PC-3 (cell line): Measurements from ENCODE around the gene MLPH. TPM values are rescaled to one million over a fixed set of nuclear protein-coding genes. Genes with fewer than 3 reads are reported as not detected.

Experiments
- ATAC-seq: fragments of 200-7000 bp; cut with Tn5 transposase; 2 replicates; pipeline ENCODE4 v1.9.1; 2020; ENCODE audit warnings: mild to moderate bottlenecking, moderate library complexity
- BruUV-seq: library from RNA; stranded (reverse); fragments of 400-500 nt; replicated peaks from 2 replicates; lab custom pipeline; 2021; lab: Mats Ljungman, UMichigan
- CTCF ChIA-PET: fragments of 300-600 bp; sonication (Branson Sonifier 250); formaldehyde crosslinking; loops from one replicate; lab custom pipeline; 2022; ENCODE audit warnings: antibody characterized with exemption; lab: Charles Lee
- POLR2A ChIA-PET: fragments of 300-600 bp; sonication (Branson Sonifier 250); formaldehyde crosslinking; loops from one replicate; lab custom pipeline; 2022; ENCODE audit warnings: antibody characterized with exemption; ENCODE audit not compliant: unreplicated experiment; lab: Charles Lee
- DNase-seq: peaks from one replicate; pipeline ENCODE4 v3.0.0-alpha.2; 2015
- H2AFZ ChIP-seq: fragments of 300-600 bp; sonication (generic); 2 replicates; pipeline ENCODE4 v1.6.0; 2016; ENCODE audit warnings: antibody characterized with exemption, low read length
- H3F3A ChIP-seq: fragments of 300-600 bp; sonication (generic); one replicate; pipeline ENCODE4 v1.6.0; 2017; ENCODE audit warnings: antibody characterized with exemption, low read length, control low read depth, mild to moderate bottlenecking; ENCODE audit not compliant: unreplicated experiment
- H3K27ac ChIP-seq: fragments of 300-600 bp; sonication (generic); 2 replicates; pipeline ENCODE4 v1.5.1; 2016; ENCODE audit warnings: mild to moderate bottlenecking, low read length
- H3K27me3 ChIP-seq: fragments of 300-600 bp; sonication (generic); 2 replicates; pipeline ENCODE4 v1.6.1; 2016; ENCODE audit warnings: low read length, mixed read lengths
- H3K36me3 ChIP-seq: fragments of 300-600 bp; sonication (generic); 2 replicates; pipeline ENCODE4 v1.6.1; 2016; ENCODE audit warnings: low read depth, mixed run types, low read length, mixed read lengths
- H3K4me1 ChIP-seq: fragments of 300-600 bp; sonication (generic); 2 replicates; pipeline ENCODE4 v1.5.1; 2016; ENCODE audit warnings: low read length; ENCODE audit not compliant: insufficient read depth
- H3K4me2 ChIP-seq: fragments of 300-600 bp; sonication (generic); 2 replicates; pipeline ENCODE4 v1.6.0; 2016; ENCODE audit warnings: low read length
- H3K4me3 ChIP-seq: fragments of 300-600 bp; sonication (generic); 2 replicates; pipeline ENCODE4 v1.5.1; 2016; ENCODE audit warnings: mild to moderate bottlenecking, low read length, mixed read lengths
- H3K79me2 ChIP-seq: fragments of 300-600 bp; sonication (generic); 2 replicates; pipeline ENCODE4 v1.6.1; 2017; ENCODE audit warnings: low read length, mixed read lengths
- H3K9ac ChIP-seq: fragments of 300-600 bp; sonication (generic); 2 replicates; pipeline ENCODE4 v1.6.0; 2016; ENCODE audit warnings: mild to moderate bottlenecking, low read length
- H3K9me2 ChIP-seq: fragments of 300-600 bp; sonication (generic); replicated peaks from 2 replicates; pipeline ENCODE4 v1.6.1; 2016; ENCODE audit warnings: mixed run types, low read length, mixed read lengths
- H3K9me3 ChIP-seq: fragments of 300-600 bp; sonication (generic); 2 replicates; pipeline ENCODE4 v1.6.1; 2016; ENCODE audit warnings: low read length, mixed read lengths
- H4K20me1 ChIP-seq: fragments of 300-600 bp; sonication (generic); 2 replicates; pipeline ENCODE4 v1.6.1; 2016; ENCODE audit warnings: low read length, mixed read lengths
- CTCF ChIP-seq: fragments of 300-600 bp; sonication (generic); conservative IDR thresholded peaks from 2 replicates; pipeline ENCODE4 v1.5.1; 2017; ENCODE audit warnings: antibody characterized with exemption, low read depth, mild to moderate bottlenecking, low read length
- EZH2 ChIP-seq: fragments of 300-600 bp; sonication (generic); IDR thresholded peaks from one replicate; pipeline ENCODE4 v1.6.1; 2017; ENCODE audit warnings: antibody characterized with exemption, mild to moderate bottlenecking, low read length; ENCODE audit not compliant: unreplicated experiment
- EZH2phosphoT487 ChIP-seq: fragments of 300-600 bp; sonication (generic); IDR thresholded peaks from 2 replicates; pipeline ENCODE4 v1.6.1; 2018; ENCODE audit warnings: mild to moderate bottlenecking, antibody characterized with exemption, low read length, borderline replicate concordance
- intact Hi-C: fragments of 100-400 bp; cut with micrococcal nuclease; formaldehyde crosslinking; loops from 2 replicates; pipeline ENCODE4 v1.9.0; 2023
- total RNA-seq: library from RNA; depleted of rRNA; stranded (reverse); fragments of >200 nt; gene quantifications from 2 replicates; pipeline ENCODE4 v1.2.3, GENCODE V29; 2014

Gene MLPH
- total RNA-seq, 1 experiment from 2014 or later: 201 TPM

GRCh38 chr2:237577458-237577857 is 90.4 kb downstream of the MLPH start:
- no peaks in the 10 kb centered on the region for H3K9me3 ChIP-seq
- intact Hi-C loops: no loop called here
- POLR2A ChIA-PET: no interaction called here
- no peaks in the 10 kb centered on the region for H3K36me3 ChIP-seq
- H3K27ac ChIP-seq: no peak overlapping the region
- DNase-seq: no peak
- ATAC-seq: no peak
- H3K27me3 ChIP-seq: no peaks in the 10 kb centered on the region
- H3K9me2 ChIP-seq: no peaks in the 10 kb centered on the region
- no peaks in the 10 kb centered on the region for H4K20me1 ChIP-seq
- H3K9ac ChIP-seq: no peak overlapping the region
- H3F3A ChIP-seq: no peaks in the 10 kb centered on the region
- BruUV-seq: no TSS peak
- TF ChIP-seq EZH2: no peak
- TF ChIP-seq EZH2phosphoT487: no peak
- no peak overlapping the region for H3K4me3 ChIP-seq
- no peak overlapping the region for H3K4me2 ChIP-seq
- no peak overlapping the region for H2AFZ ChIP-seq
- H3K4me1 ChIP-seq: peaks cover 20% of the 10 kb centered on the region
- 0 out of 2 replicates have a peak, but pooled peaks cover 3% of the 10 kb centered on the region for H3K79me2 ChIP-seq
- CTCF ChIA-PET: interaction anchor here (0.7 kb wide), 1 partner anchor 31 kb away, joined by 3 read pairs; no protein-coding TSS in a partner anchor

GRCh38 chr2:237577956-237578870 is 91.2 kb downstream of the MLPH start:
- no peaks in the 10 kb centered on the region for H3K9me2 ChIP-seq
- intact Hi-C loops: no loop called here
- H3K9ac ChIP-seq: no peak overlapping the region
- peaks cover 19% of the 10 kb centered on the region for H3K4me1 ChIP-seq
- no peaks in the 10 kb centered on the region for H3K36me3 ChIP-seq
- no TSS peak for BruUV-seq
- H2AFZ ChIP-seq: no peak overlapping the region
- H3K79me2 ChIP-seq: 0 out of 2 replicates have a peak, but pooled peaks cover 3% of the 10 kb centered on the region
- H3F3A ChIP-seq: no peaks in the 10 kb centered on the region
- no peak for ATAC-seq
- TF ChIP-seq EZH2 (no peak), EZH2phosphoT487 (no peak), CTCF (no peak)
- ChIA-PET POLR2A (no interaction called here), CTCF (no interaction called here)
- no peak overlapping the region for H3K4me3 ChIP-seq
- no peaks in the 10 kb centered on the region for H4K20me1 ChIP-seq
- H3K27ac ChIP-seq: no peak overlapping the region
- no peaks in the 10 kb centered on the region for H3K9me3 ChIP-seq
- no peak overlapping the region for H3K4me2 ChIP-seq
- DNase-seq: no peak
- no peaks in the 10 kb centered on the region for H3K27me3 ChIP-seq

- Histone ChIP-seq H3K27me3 (no peaks in the 10 kb centered on the region), H3K4me1 (no peaks in the 10 kb centered on the region), H4K20me1 (no peaks in the 10 kb centered on the region), H3K36me3 (no peaks in the 10 kb centered on the region; the same call in 1 of the 2 replicates), H3K27ac (no peak overlapping the region), H3K9me2 (no peaks in the 10 kb centered on the region), H3F3A (no peaks in the 10 kb centered on the region), H2AFZ (no peak overlapping the region), H3K9ac (no peak overlapping the region), H3K9me3 (no peaks in the 10 kb centered on the region), H3K79me2 (0 out of 2 replicates have a peak, but pooled peaks cover 2% of the 10 kb centered on the region), H3K4me3 (no peak overlapping the region), H3K4me2 (no peak overlapping the region)
- ChIA-PET CTCF (interaction anchor here (0.6 to 0.9 kb wide), 2 partner anchors 10 to 453 kb away, joined by 3 to 4 read pairs; no protein-coding TSS in a partner anchor), POLR2A (no interaction called here)
- BruUV-seq: no TSS peak
- no peak for TF ChIP-seq CTCF
- no peak for TF ChIP-seq EZH2phosphoT487
- TF ChIP-seq EZH2: no peak
- DNase-seq (no peak), ATAC-seq (no peak)
- intact Hi-C loops: no loop called here
Measured at GRCh38 chr2:237581326-237581725, 94.3 kb downstream of the MLPH start.
